Measurements from ENCODE around the gene BAHCC1.
A peak's percentile ranks its signal among the peaks of the same experiment; 100 is the strongest.

The BAHCC1 gene

GRCh38 chr17:81464586-81464985 lies 69.3 kb downstream of the BAHCC1 start:
- no peak for DNase-seq

GRCh38 chr17:81465910-81466309 lies 70.7 kb downstream of the BAHCC1 start:
- no peak for DNase-seq

GRCh38 chr17:81466564-81467472 lies 71.6 kb downstream of the BAHCC1 start:
- DNase-seq: no peak

- no peak for DNase-seq
Measured at GRCh38 chr17:81468111-81468769, 73.0 kb downstream of the BAHCC1 start.

- no peak for DNase-seq
Measured at GRCh38 chr17:81468770-81469121, 73.5 kb downstream of the BAHCC1 start.

- DNase-seq: no peak
Measured at GRCh38 chr17:81469266-81469665, 74.0 kb downstream of the BAHCC1 start.

GRCh38 chr17:81470270-81470943 lies 75.2 kb downstream of the BAHCC1 start:
- DNase-seq: no peak

GRCh38 chr17:81470944-81471817 lies 75.9 kb downstream of the BAHCC1 start:
- DNase-seq: no peak

- no peak for DNase-seq
Measured at GRCh38 chr17:81471818-81472456, 76.7 kb downstream of the BAHCC1 start.

- DNase-seq: no peak
Measured at GRCh38 chr17:81473019-81473418, 77.8 kb downstream of the BAHCC1 start.

GRCh38 chr17:81474958-81475357 lies 79.7 kb downstream of the BAHCC1 start:
- no peak for DNase-seq

- no peak for DNase-seq
Measured at GRCh38 chr17:81476097-81476496, 80.8 kb downstream of the BAHCC1 start.

GRCh38 chr17:81476635-81477034 lies 81.4 kb downstream of the BAHCC1 start:
- no peak for DNase-seq

- no peak for DNase-seq
Measured at GRCh38 chr17:81477173-81477572, 81.9 kb downstream of the BAHCC1 start.

- no peak for DNase-seq
Measured at GRCh38 chr17:81478119-81478518, 82.9 kb downstream of the BAHCC1 start.

- DNase-seq: no peak
Measured at GRCh38 chr17:81479175-81480071, 84.2 kb downstream of the BAHCC1 start.

GRCh38 chr17:81480140-81481072 lies 85.1 kb downstream of the BAHCC1 start:
- DNase-seq: no peak

GRCh38 chr17:81481073-81481799 lies 86.0 kb downstream of the BAHCC1 start:
- DNase-seq: peak; percentile 43 to 49

- no peak for DNase-seq
Measured at GRCh38 chr17:81481815-81482505, 86.7 kb downstream of the BAHCC1 start.
